Glutamatergic neuron (in vitro differentiated cells): ENCODE data around the gene HOXB6. TPM values are rescaled to one million over a fixed set of nuclear protein-coding genes. Genes with fewer than 3 reads are reported as not detected.
A peak's percentile ranks its signal among the peaks of the same experiment; 100 is the strongest.

ENCODE experiments used
- DNase-seq: peaks from one replicate; pipeline ENCODE4 v3.0.0; 2022
- H3K27ac Mint-ChIP-seq: one replicate; pipeline ENCODE4 v1.8.0; 2020; ENCODE audit warnings: mild to moderate bottlenecking, mixed read lengths, inconsistent platforms; ENCODE audit not compliant: unreplicated experiment
- H3K27me3 Mint-ChIP-seq: one replicate; pipeline ENCODE4 v1.8.0; 2020; ENCODE audit warnings: mild to moderate bottlenecking, moderate library complexity, mixed read lengths, inconsistent platforms; ENCODE audit not compliant: unreplicated experiment
- H3K36me3 Mint-ChIP-seq: one replicate; pipeline ENCODE4 v1.8.0; 2020; ENCODE audit warnings: mild to moderate bottlenecking, mixed read lengths, inconsistent platforms; ENCODE audit not compliant: unreplicated experiment
- H3K4me1 Mint-ChIP-seq: one replicate; pipeline ENCODE4 v1.8.0; 2020; ENCODE audit warnings: mild to moderate bottlenecking, low read depth, mixed read lengths, inconsistent platforms; ENCODE audit not compliant: unreplicated experiment
- H3K4me3 Mint-ChIP-seq: one replicate; pipeline ENCODE4 v1.8.0; 2020; ENCODE audit warnings: mild to moderate bottlenecking, mixed read lengths, inconsistent platforms; ENCODE audit not compliant: unreplicated experiment
- H3K9me3 Mint-ChIP-seq: one replicate; pipeline ENCODE4 v1.8.0; 2020; ENCODE audit warnings: mild to moderate bottlenecking, moderate library complexity, mixed read lengths, inconsistent platforms; ENCODE audit not compliant: unreplicated experiment
- total RNA-seq: library from RNA; stranded (reverse); fragmentation: NEBNext Ultra II Directional; extraction: Animal tissue kit (Norgen Biotek cat#: 25700); gene quantifications from one replicate; pipeline ENCODE4 v1.2.1, GENCODE V29; 2021; ENCODE audit not compliant: unreplicated experiment
- TF ChIP-seq, protein P1 (sequence below): fragments of 200-600 bp; sonication (generic); IDR thresholded peaks from one replicate; pipeline ENCODE4 v1.5.0; 2021; ENCODE audit not compliant: partially characterized antibody, unreplicated experiment

HOXB6 gene
- total RNA-seq, 1 donor from 2014 or later: not detected

DNA sequence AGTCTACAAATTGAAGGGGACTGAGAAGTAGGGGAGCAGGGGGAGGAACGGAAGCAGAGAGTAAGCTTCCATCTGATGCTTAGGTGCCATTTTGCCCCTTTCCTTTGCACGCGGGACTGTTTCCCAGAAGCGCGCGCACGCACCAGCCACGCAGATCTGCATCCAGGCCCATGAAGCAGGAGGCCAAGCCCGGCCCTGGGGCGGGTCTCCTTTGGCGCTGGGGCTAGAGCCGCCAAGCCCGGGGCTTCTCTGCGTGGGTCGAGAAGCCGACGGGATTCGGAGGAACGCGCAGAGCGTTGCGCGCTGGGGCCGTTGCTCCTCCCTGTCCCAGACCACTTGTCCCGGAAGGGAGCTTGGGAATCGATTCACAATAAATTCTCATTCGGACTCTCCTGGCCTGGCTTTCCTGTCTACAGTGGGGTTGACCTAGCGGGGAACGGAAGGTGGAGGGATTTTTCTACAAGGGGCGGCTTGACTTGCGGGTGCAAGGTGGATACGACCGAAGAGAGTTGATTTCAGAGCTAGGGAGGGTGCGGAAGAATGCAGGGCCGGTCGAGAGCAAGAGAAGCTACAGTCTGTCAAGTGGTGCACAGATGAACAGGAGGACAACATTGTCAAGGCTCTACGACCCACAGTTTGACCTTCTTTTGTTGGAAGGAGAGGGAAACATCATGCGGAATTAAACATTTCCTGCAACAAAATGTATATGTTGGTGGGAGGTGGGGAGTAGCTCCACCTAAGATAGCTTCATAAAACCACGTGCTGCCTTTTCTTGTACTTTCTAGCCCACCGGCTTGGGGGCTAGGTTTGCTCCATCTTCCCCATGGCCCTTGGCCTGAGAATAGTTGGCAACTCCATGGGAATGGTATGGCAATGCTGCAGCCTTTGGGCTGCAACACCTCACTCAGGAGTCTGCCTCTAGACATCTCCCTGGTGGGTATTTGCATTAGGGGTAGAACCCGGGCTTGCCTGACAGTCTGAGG, 16.9 kb upstream of the HOXB6 start:
- Mint-ChIP-seq H3K36me3 (no peaks in the 10 kb centered on the region), H3K27me3 (peaks cover 46% of the 10 kb centered on the region), H3K9me3 (peaks cover 16% of the 10 kb centered on the region), H3K4me1 (peaks cover 3% of the 10 kb centered on the region), H3K27ac (no peak overlapping the region), H3K4me3 (no peak overlapping the region)
- DNase-seq: no peak
- TF ChIP-seq, protein P1, sequence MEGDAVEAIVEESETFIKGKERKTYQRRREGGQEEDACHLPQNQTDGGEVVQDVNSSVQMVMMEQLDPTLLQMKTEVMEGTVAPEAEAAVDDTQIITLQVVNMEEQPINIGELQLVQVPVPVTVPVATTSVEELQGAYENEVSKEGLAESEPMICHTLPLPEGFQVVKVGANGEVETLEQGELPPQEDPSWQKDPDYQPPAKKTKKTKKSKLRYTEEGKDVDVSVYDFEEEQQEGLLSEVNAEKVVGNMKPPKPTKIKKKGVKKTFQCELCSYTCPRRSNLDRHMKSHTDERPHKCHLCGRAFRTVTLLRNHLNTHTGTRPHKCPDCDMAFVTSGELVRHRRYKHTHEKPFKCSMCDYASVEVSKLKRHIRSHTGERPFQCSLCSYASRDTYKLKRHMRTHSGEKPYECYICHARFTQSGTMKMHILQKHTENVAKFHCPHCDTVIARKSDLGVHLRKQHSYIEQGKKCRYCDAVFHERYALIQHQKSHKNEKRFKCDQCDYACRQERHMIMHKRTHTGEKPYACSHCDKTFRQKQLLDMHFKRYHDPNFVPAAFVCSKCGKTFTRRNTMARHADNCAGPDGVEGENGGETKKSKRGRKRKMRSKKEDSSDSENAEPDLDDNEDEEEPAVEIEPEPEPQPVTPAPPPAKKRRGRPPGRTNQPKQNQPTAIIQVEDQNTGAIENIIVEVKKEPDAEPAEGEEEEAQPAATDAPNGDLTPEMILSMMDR: no peak

DNA sequence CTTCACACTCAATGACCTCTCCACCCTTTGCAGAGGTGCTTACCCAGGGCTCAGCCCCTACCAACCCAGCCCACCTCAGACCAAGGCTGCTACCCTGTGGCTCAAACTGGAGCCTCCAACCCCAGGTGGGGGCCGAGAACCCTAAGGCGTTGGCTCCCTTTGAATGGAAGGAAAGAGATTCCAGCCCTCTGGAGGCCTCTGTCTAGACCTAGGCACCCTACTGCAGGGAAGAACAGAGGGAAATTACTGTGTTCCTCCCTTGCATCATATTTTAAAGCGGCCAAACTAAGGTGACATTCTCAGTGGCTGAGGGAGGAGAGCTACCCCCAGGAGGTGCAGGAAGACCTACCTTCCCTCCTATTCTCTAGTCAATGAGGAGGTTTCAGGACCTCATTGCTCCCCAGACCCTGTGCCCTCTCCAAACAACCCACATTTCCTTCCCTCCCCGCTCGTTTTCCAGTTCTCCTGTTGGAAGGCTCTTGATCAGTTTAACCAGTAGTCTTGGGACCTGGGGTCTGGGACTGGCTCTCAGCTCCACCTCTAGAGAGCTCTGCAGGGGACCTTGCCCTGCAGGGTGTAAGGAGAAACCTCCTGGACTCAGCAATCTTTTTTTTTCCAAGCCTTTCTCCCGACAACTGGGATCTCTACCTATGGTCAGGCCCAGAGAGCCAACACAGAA, 15.8 kb upstream of the HOXB6 start:
- H3K27me3 Mint-ChIP-seq: peaks cover 51% of the 10 kb centered on the region
- no peak for DNase-seq
- H3K36me3 Mint-ChIP-seq: no peaks in the 10 kb centered on the region
- H3K4me3 Mint-ChIP-seq: no peak overlapping the region
- peaks cover 3% of the 10 kb centered on the region for H3K4me1 Mint-ChIP-seq
- TF ChIP-seq, protein P1: no peak
- peaks cover 16% of the 10 kb centered on the region for H3K9me3 Mint-ChIP-seq
- no peak overlapping the region for H3K27ac Mint-ChIP-seq

DNA sequence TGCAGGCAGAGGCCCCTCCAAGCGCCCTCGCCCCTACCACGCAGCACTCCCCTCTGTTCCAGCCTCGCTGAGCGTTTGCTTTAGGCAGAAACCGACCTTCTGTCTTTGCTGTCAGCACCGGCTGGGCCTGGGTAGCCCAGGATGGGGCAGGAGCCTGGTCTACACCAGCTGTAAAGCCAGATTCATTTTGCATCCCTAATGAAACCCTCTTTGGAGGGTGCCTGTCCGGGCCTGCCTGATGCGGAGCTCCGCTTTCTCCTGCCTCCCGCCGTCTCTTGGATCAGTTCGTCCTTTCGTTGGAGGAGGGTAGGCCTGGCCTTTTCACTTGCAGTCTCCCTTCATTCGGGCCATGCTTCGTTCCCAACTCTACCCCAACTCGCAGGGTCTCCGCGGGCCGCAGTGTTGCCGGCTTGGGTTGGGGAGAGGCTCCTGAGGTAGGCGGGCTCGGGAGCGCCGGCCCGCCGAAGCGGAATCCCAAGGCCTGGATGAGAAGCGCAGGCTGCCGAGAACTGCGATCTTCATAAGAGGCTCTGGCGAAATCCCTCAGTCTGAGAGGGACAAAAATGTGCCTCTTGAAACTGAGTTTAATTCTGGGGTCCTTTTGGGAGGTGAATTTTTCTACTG, 15.2 kb upstream of the HOXB6 start:
- TF ChIP-seq, protein P1: no peak
- Mint-ChIP-seq H3K9me3 (peaks cover 16% of the 10 kb centered on the region), H3K4me1 (peaks cover 3% of the 10 kb centered on the region), H3K36me3 (no peaks in the 10 kb centered on the region), H3K27ac (no peak overlapping the region), H3K27me3 (peaks cover 55% of the 10 kb centered on the region), H3K4me3 (peak overlapping the region; percentile 68)
- DNase-seq: no peak

DNA sequence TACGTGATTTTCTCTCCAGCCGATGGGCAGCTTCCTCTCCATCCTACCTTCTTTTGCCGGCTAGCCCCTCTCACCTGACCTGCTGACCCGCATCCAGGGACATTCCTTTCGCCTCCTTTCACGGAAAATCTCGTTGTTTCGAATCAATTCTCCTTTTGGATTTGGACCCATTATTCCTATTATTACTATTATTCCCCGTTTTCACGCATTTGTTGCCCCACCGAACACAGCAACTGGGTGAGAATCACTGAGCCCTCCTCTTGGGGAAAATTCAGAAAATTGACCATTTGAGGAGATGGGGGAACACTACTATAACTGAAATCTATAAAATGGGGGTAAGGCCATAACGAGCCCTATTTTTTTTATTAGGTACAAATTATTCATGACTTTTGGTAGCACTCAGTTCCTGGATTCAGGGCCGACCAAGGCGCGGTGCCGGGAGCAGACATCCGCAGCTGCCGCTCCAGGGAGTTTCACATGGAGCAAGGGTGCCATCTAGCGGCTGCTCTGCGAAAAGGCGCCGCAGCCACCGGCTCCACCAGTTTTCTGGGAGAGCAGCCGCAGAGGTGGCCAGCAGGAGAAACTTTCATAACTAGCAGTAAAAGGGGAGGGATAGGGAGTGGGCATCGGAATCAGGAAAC, 13.6 kb upstream of the HOXB6 start:
- Mint-ChIP-seq H3K4me3 (peak overlapping the region; percentile 65), H3K4me1 (peaks cover 4% of the 10 kb centered on the region), H3K9me3 (peaks cover 14% of the 10 kb centered on the region), H3K27ac (no peak overlapping the region), H3K36me3 (no peaks in the 10 kb centered on the region), H3K27me3 (peaks cover 58% of the 10 kb centered on the region)
- peak; percentile 88 for DNase-seq
- TF ChIP-seq, protein P1: peak; percentile 97
